DND-41 (cell line): ENCODE results near the gene DGUOK.
"Not testable (repeated sequence)": the region's sequence is repeated elsewhere in the genome, so short reads cannot be mapped to it uniquely, and the experiment has no call there.

Source experiments
- ATAC-seq: fragments of 200-7000 bp; cut with Tn5 transposase; 3 replicates; pipeline ENCODE4 v1.9.1; 2021; ENCODE audit warnings: low read depth; ENCODE audit not compliant: insufficient read depth
- DNase-seq: peaks from one replicate; pipeline ENCODE4 v3.0.0-alpha.2; 2020
- H2AFZ ChIP-seq: 2 replicates; pipeline ENCODE4 v1.6.0; 2012; ENCODE audit warnings: low read depth, low read length
- H3K27ac ChIP-seq: 2 replicates; pipeline ENCODE4 v1.5.1; 2012; ENCODE audit warnings: low read length, inconsistent platforms
- H3K27me3 ChIP-seq: fragments of 200-600 bp; sonication (generic); 2 replicates; pipeline ENCODE4 v1.6.0; 2012; ENCODE audit warnings: low read length, mild to moderate bottlenecking, inconsistent platforms; ENCODE audit not compliant: insufficient read depth, poor library complexity
- H3K36me3 ChIP-seq: 2 replicates; pipeline ENCODE4 v1.5.1; 2012; ENCODE audit warnings: low read length, inconsistent platforms; ENCODE audit not compliant: insufficient read depth
- H3K4me1 ChIP-seq: 2 replicates; pipeline ENCODE4 v1.5.1; 2012; ENCODE audit warnings: mild to moderate bottlenecking, low read length; ENCODE audit not compliant: insufficient read depth
- H3K4me2 ChIP-seq: 2 replicates; pipeline ENCODE4 v1.6.0; 2012; ENCODE audit warnings: mild to moderate bottlenecking, moderate library complexity, low read length, inconsistent platforms; ENCODE audit not compliant: insufficient read depth
- H3K4me3 ChIP-seq, 2 experiments: fragments of 200-600 bp in 1 of 2; shearing (Covaris generic) in 1 of 2; 2 replicates each; pipeline ENCODE4 v1.5.1; 2012 to 2016; ENCODE audit warnings: inconsistent platforms in 2 of 2, low read length in 2 of 2, mild to moderate bottlenecking in 2 of 2, low read depth in 1 of 2, moderate library complexity in 1 of 2
- H3K79me2 ChIP-seq: 2 replicates; pipeline ENCODE4 v1.6.0; 2012; ENCODE audit warnings: low read length, inconsistent platforms; ENCODE audit not compliant: insufficient read depth
- H3K9ac ChIP-seq: 2 replicates; pipeline ENCODE4 v1.6.0; 2012; ENCODE audit warnings: low read depth, mild to moderate bottlenecking, inconsistent platforms, low read length, moderate library complexity
- H3K9me3 ChIP-seq: 2 replicates; pipeline ENCODE4 v1.5.1; 2012; ENCODE audit warnings: low read length, moderate library complexity, mild to moderate bottlenecking, inconsistent platforms; ENCODE audit not compliant: insufficient read depth, severe bottlenecking
- H4K20me1 ChIP-seq: 2 replicates; pipeline ENCODE4 v1.6.0; 2012; ENCODE audit warnings: low read length; ENCODE audit not compliant: insufficient read depth
- CTCF ChIP-seq: IDR thresholded peaks from 2 replicates; pipeline ENCODE4 v1.5.1; 2012; ENCODE audit warnings: borderline replicate concordance, low read length, moderate library complexity, mild to moderate bottlenecking; ENCODE audit not compliant: poor library complexity, severe bottlenecking; ENCODE audit errors: extremely low read depth
- EZH2 ChIP-seq: IDR thresholded peaks from 3 replicates; pipeline ENCODE4 v1.6.1; 2012; ENCODE audit warnings: borderline replicate concordance, low read depth, mild to moderate bottlenecking, moderate library complexity, low read length, inconsistent platforms; ENCODE audit not compliant: severe bottlenecking

Gene DGUOK

GRCh38 chr2:73926493-73927327 is at the start of gene DGUOK:
DGUOK (plus strand) TSS chr2:73926880; CDS start chr2:73926911, 31 bp downstream.
- Histone ChIP-seq H3K4me1 (peaks cover 47% of the 10 kb centered on the region), H3K79me2 (peaks cover 48% of the 10 kb centered on the region), H3K9ac (peak within 1 kb of the TSS; percentile 94), H3K27ac (peak within 1 kb of the TSS; percentile 94), H4K20me1 (peaks cover 20% of the 10 kb centered on the region), H2AFZ (peak within 1 kb of the TSS; percentile 91), H3K9me3 (no peaks in the 10 kb centered on the region), H3K4me2 (peak within 1 kb of the TSS; percentile 85), H3K36me3 (peaks cover 15% of the 10 kb centered on the region), H3K4me3 (peak within 1 kb of the TSS; percentile 89 to 98), H3K27me3 (no peaks in the 10 kb centered on the region)
- ATAC-seq = peak; percentile 99
- TF ChIP-seq EZH2 (no peak), CTCF (no peak)
- DNase-seq = peak; percentile 98

GRCh38 chr2:73877071-73877802 is 49.4 kb upstream of the DGUOK start:
- TF ChIP-seq CTCF (no peak), EZH2 (no peak)
- H3K27ac ChIP-seq = no peak overlapping the region
- no peak overlapping the region for H3K4me3 ChIP-seq
- H3K79me2 ChIP-seq = no peaks in the 10 kb centered on the region
- no peaks in the 10 kb centered on the region for H3K9me3 ChIP-seq
- ATAC-seq (no peak), DNase-seq (no peak)
- H2AFZ ChIP-seq = 0 out of 2 replicates have a peak overlapping the region, but pooled peaks have one; percentile 9
- H3K27me3 ChIP-seq = no peaks in the 10 kb centered on the region
- H3K4me1 ChIP-seq = no peaks in the 10 kb centered on the region
- H3K4me2 ChIP-seq = no peak overlapping the region
- H3K36me3 ChIP-seq = no peaks in the 10 kb centered on the region
- H3K9ac ChIP-seq = no peak overlapping the region
- H4K20me1 ChIP-seq = no peaks in the 10 kb centered on the region

- not testable (repeated sequence) for H3K4me1 ChIP-seq, H3K4me3 ChIP-seq, H3K9me3 ChIP-seq, H3K9ac ChIP-seq, H3K79me2 ChIP-seq, H2AFZ ChIP-seq, ATAC-seq, H3K27me3 ChIP-seq, DNase-seq, H4K20me1 ChIP-seq, H3K36me3 ChIP-seq, H3K27ac ChIP-seq, H3K4me2 ChIP-seq
Observed at GRCh38 chr2:73877984-73878383, 48.7 kb upstream of the DGUOK start.

GRCh38 chr2:73885406-73885805 is 41.3 kb upstream of the DGUOK start:
- no peaks in the 10 kb centered on the region for H3K79me2 ChIP-seq

More at GRCh38 chr2:73885406-73885805, 41.3 kb upstream of the DGUOK start:
- no peak overlapping the region for H3K4me3 ChIP-seq
- ATAC-seq = no peak
- no peaks in the 10 kb centered on the region for H3K36me3 ChIP-seq
- H3K9ac ChIP-seq = no peak overlapping the region
- H3K4me1 ChIP-seq = peaks cover 7% of the 10 kb centered on the region
- H3K27ac ChIP-seq = no peak overlapping the region
- no peak overlapping the region for H3K4me2 ChIP-seq
- TF ChIP-seq CTCF (no peak), EZH2 (no peak)
- no peaks in the 10 kb centered on the region for H4K20me1 ChIP-seq
- H3K9me3 ChIP-seq = no peaks in the 10 kb centered on the region
- no peak overlapping the region for H2AFZ ChIP-seq
- DNase-seq = no peak
- no peaks in the 10 kb centered on the region for H3K27me3 ChIP-seq
